IPS DF 4.7 (cell line): ENCODE measurements around the gene TBXA2R.
"Not testable (repeated sequence)": the region's sequence is repeated elsewhere in the genome, so short reads cannot be mapped to it uniquely, and the experiment has no call there.

Experiments
- DNase-seq: peaks from one replicate; pipeline ENCODE4 v3.0.0-alpha.2; 2013; ENCODE audit warnings: low spot score; ENCODE audit errors: extremely low read depth

The TBXA2R gene

GRCh38 chr19:3639479-3639878 is 32.8 kb upstream of the TBXA2R start:
- DNase-seq = no peak

GRCh38 chr19:3638208-3639193 is 31.8 kb upstream of the TBXA2R start:
- DNase-seq = no peak

- no peak for DNase-seq
These were observed 30.9 kb upstream of the TBXA2R start for GRCh38 chr19:3637621-3638020.

- no peak for DNase-seq
These were observed 30.3 kb upstream of the TBXA2R start for GRCh38 chr19:3636962-3637361.

- DNase-seq = no peak
These were observed 29.8 kb upstream of the TBXA2R start for GRCh38 chr19:3636506-3636905.

- no peak for DNase-seq
These were observed 27.9 kb upstream of the TBXA2R start for GRCh38 chr19:3634496-3635045.

- DNase-seq = no peak
These were observed 26.9 kb upstream of the TBXA2R start for GRCh38 chr19:3633559-3633988.

GRCh38 chr19:3632739-3633558 is 26.3 kb upstream of the TBXA2R start:
- no peak for DNase-seq

GRCh38 chr19:3632098-3632497 is 25.4 kb upstream of the TBXA2R start:
- no peak for DNase-seq

GRCh38 chr19:3631053-3631861 is 24.6 kb upstream of the TBXA2R start:
- no peak for DNase-seq

- DNase-seq = not testable (repeated sequence)
These were observed 22.1 kb upstream of the TBXA2R start for GRCh38 chr19:3628766-3629165.

GRCh38 chr19:3627351-3627723 is 20.7 kb upstream of the TBXA2R start:
- DNase-seq = no peak

- peak; percentile 83 for DNase-seq
These were observed 20.0 kb upstream of the TBXA2R start, which contains the start of gene CACTIN for GRCh38 chr19:3626473-3627350. TSS of gene CACTIN (minus strand) at chr19:3626790. CDS start at chr19:3626762, 28 bp downstream.

GRCh38 chr19:3625996-3626472 is 19.4 kb upstream of the TBXA2R start:
- no peak for DNase-seq

- DNase-seq = no peak
These were observed 17.0 kb upstream of the TBXA2R start for GRCh38 chr19:3623716-3624115.

- no peak for DNase-seq
These were observed 15.5 kb upstream of the TBXA2R start for GRCh38 chr19:3622224-3622623.

GRCh38 chr19:3621689-3622088 is 15.0 kb upstream of the TBXA2R start:
- DNase-seq = no peak

- DNase-seq = no peak
These were observed 14.3 kb upstream of the TBXA2R start for GRCh38 chr19:3620817-3621547.

GRCh38 chr19:3620145-3620816 is 13.6 kb upstream of the TBXA2R start:
- no peak for DNase-seq
